Uterus (tissue), 2 donors: ENCODE data around the gene TMEM178A.

Source experiments
- CTCF ChIP-seq, 4 experiments: fragments of 200-600 bp in 2 of 4; fragments of 450-650 bp in 2 of 4; sonication (generic) in 2 of 4; IDR thresholded peaks; one replicate each; pipeline ENCODE4 v1.5.1; 2016 to 2019; ENCODE audit warnings: antibody characterized with exemption in 4 of 4, mild to moderate bottlenecking in 2 of 4, moderate library complexity in 1 of 4
- POLR2A ChIP-seq, 2 donors: fragments of 450-650 bp; IDR thresholded peaks; one replicate each; pipeline ENCODE4 v1.6.1; 2016; ENCODE audit warnings: antibody characterized with exemption in 2 of 2, mild to moderate bottlenecking in 1 of 2, moderate library complexity in 1 of 2

DNA sequence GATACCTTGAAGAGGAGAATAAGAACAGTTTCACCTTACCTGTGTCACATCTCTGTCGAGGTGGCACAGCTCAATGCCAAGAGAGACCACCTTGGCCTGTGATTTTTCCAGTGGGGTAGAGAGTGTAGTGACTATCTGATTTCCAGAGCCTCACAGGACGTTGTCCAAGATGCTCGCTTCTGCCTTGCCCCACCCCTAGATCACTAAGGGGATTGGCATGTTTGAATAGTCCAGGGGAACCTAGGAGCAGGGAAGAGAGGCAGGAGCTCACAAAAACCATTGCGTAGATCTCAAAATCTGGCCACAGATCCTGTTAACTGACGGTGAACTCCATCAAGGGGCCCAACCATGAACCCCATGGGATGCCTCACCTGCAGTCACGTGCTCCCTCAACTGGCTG, 24.2 kb downstream of the TMEM178A start:
- TF ChIP-seq CTCF (IDR thresholded peaks at IDR 0.05) (no peak), POLR2A (IDR thresholded peaks at IDR 0.05) (no peak)
